GM12892 (cell line): ENCODE data around the gene P4HB.

Experiments used
- POLR2A ChIP-seq: IDR thresholded peaks from 2 replicates; pipeline ENCODE4 v1.6.1; 2011; ENCODE audit warnings: low read depth, low read length, control low read depth
- POLR2AphosphoS5 ChIP-seq: IDR thresholded peaks from 2 replicates; pipeline ENCODE4 v1.6.1; 2011; ENCODE audit warnings: low read depth, low read length, control low read depth
- TAF1 ChIP-seq: IDR thresholded peaks from 2 replicates; pipeline ENCODE4 v1.6.1; 2011; ENCODE audit warnings: low read depth, mild to moderate bottlenecking, control low read depth, low read length, borderline replicate concordance

DNA sequence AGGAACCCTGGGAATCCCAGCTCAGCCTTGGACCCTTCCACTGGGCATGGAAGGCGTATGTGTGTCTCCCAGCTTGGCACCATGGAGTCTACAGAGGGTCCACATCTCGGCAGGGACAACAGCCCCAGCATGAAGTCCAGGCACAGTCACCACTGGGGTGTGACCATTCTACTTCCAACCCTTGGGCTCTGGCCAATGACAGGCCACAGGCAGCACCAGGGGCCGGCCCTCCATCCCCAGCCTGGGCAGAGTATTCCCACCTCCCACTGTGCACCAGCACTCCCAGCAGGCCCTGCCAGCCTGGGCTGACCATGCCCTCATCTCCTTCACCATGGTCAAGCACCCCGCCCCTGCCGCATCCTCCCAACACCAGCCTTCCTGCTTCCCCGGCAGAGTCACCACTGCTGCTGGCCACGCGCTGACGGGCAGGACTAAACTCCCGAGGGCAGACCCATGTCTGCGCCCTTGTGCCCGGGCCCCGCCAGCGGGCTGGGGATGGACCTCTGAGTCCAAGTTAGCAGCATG, 15.9 kb downstream of the P4HB start:
- TF ChIP-seq POLR2AphosphoS5 (no peak), POLR2A (no peak; the same call in 1 of the 2 replicates), TAF1 (no peak)
